ENCODE results near the gene USP48.
A peak's percentile ranks its signal among the peaks of the same experiment; 100 is the strongest.

USP48 gene

GRCh38 chr1:21644906-21645305, 138.0 kb downstream of the USP48 start:
- Mint-ChIP-seq H3K27ac (no peak overlapping the region), H3K4me1 (no peaks in the 10 kb centered on the region), H3K4me3 (no peak overlapping the region), H3K36me3 (peaks cover 3% of the 10 kb centered on the region), H3K9me3 (no peaks in the 10 kb centered on the region)
- DNase-seq (ENCODE audit: low spot score in 2 of 2), result no peak
- no peak for ATAC-seq

GRCh38 chr1:21644348-21644747, 138.6 kb downstream of the USP48 start:
- Mint-ChIP-seq H3K9me3 (no peaks in the 10 kb centered on the region), H3K36me3 (peaks cover 5% of the 10 kb centered on the region), H3K27ac (peak overlapping the region; percentile 11), H3K4me1 (no peaks in the 10 kb centered on the region), H3K4me3 (no peak overlapping the region)
- ATAC-seq (no peak), DNase-seq (ENCODE audit: low spot score in 2 of 2) (no peak)

GRCh38 chr1:21643624-21644023, 139.3 kb downstream of the USP48 start:
- DNase-seq (ENCODE audit: low spot score in 2 of 2), result no peak
- Mint-ChIP-seq H3K27ac (no peak overlapping the region), H3K36me3 (peaks cover 5% of the 10 kb centered on the region), H3K4me1 (no peaks in the 10 kb centered on the region), H3K9me3 (no peaks in the 10 kb centered on the region), H3K4me3 (no peak overlapping the region)
- ATAC-seq, result no peak

GRCh38 chr1:21641967-21642739, 140.8 kb downstream of the USP48 start:
- no peaks in the 10 kb centered on the region for H3K9me3 Mint-ChIP-seq

GRCh38 chr1:21641537-21641936, 141.4 kb downstream of the USP48 start:
- no peak overlapping the region for H3K27ac Mint-ChIP-seq
- ATAC-seq, result no peak
- no peaks in the 10 kb centered on the region for H3K9me3 Mint-ChIP-seq
- DNase-seq (ENCODE audit: low spot score in 2 of 2), result no peak
- H3K4me3 Mint-ChIP-seq, result no peak overlapping the region
- H3K36me3 Mint-ChIP-seq, result peaks cover 5% of the 10 kb centered on the region
- no peaks in the 10 kb centered on the region for H3K4me1 Mint-ChIP-seq

More at GRCh38 chr1:21641967-21642739, 140.8 kb downstream of the USP48 start:
- DNase-seq (ENCODE audit: low spot score in 2 of 2) (no peak), ATAC-seq (no peak)
- H3K27ac Mint-ChIP-seq, result no peak overlapping the region
- peaks cover 5% of the 10 kb centered on the region for H3K36me3 Mint-ChIP-seq
- H3K4me3 Mint-ChIP-seq, result no peak overlapping the region
- no peaks in the 10 kb centered on the region for H3K4me1 Mint-ChIP-seq

GRCh38 chr1:21641076-21641475, 141.9 kb downstream of the USP48 start:
- no peaks in the 10 kb centered on the region for H3K9me3 Mint-ChIP-seq
- DNase-seq (ENCODE audit: low spot score in 2 of 2) (no peak), ATAC-seq (no peak)
- peaks cover 5% of the 10 kb centered on the region for H3K36me3 Mint-ChIP-seq
- H3K27ac Mint-ChIP-seq, result no peak overlapping the region
- H3K4me1 Mint-ChIP-seq, result no peaks in the 10 kb centered on the region
- H3K4me3 Mint-ChIP-seq, result no peak overlapping the region

GRCh38 chr1:21640653-21641052, 142.3 kb downstream of the USP48 start:
- Mint-ChIP-seq H3K4me1 (no peaks in the 10 kb centered on the region), H3K9me3 (no peaks in the 10 kb centered on the region), H3K4me3 (no peak overlapping the region), H3K36me3 (peaks cover 5% of the 10 kb centered on the region), H3K27ac (no peak overlapping the region)
- DNase-seq (ENCODE audit: low spot score in 2 of 2) (no peak), ATAC-seq (no peak)

GRCh38 chr1:21639594-21640041, 143.3 kb downstream of the USP48 start:
- Mint-ChIP-seq H3K4me1 (no peaks in the 10 kb centered on the region), H3K9me3 (no peaks in the 10 kb centered on the region), H3K4me3 (no peak overlapping the region), H3K36me3 (peaks cover 5% of the 10 kb centered on the region), H3K27ac (no peak overlapping the region)
- DNase-seq (ENCODE audit: low spot score in 2 of 2), result no peak
- ATAC-seq, result no peak

- Mint-ChIP-seq H3K27ac (no peak overlapping the region), H3K4me1 (no peaks in the 10 kb centered on the region), H3K9me3 (no peaks in the 10 kb centered on the region), H3K36me3 (peaks cover 5% of the 10 kb centered on the region), H3K4me3 (no peak overlapping the region)
- DNase-seq (ENCODE audit: low spot score in 2 of 2) (no peak), ATAC-seq (peak; percentile 40)
These were observed 144.2 kb downstream of the USP48 start for GRCh38 chr1:21638531-21639341.

GRCh38 chr1:21637514-21637913, 145.4 kb downstream of the USP48 start:
- H3K27ac Mint-ChIP-seq, result no peak overlapping the region
- DNase-seq (ENCODE audit: low spot score in 2 of 2) (no peak), ATAC-seq (no peak)
- peaks cover 5% of the 10 kb centered on the region for H3K36me3 Mint-ChIP-seq
- no peaks in the 10 kb centered on the region for H3K4me1 Mint-ChIP-seq
- H3K4me3 Mint-ChIP-seq, result no peak overlapping the region
- no peaks in the 10 kb centered on the region for H3K9me3 Mint-ChIP-seq

GRCh38 chr1:21636029-21636428, 146.9 kb downstream of the USP48 start:
- Mint-ChIP-seq H3K27ac (no peak overlapping the region), H3K36me3 (peaks cover 5% of the 10 kb centered on the region), H3K4me1 (no peaks in the 10 kb centered on the region), H3K4me3 (no peak overlapping the region), H3K9me3 (no peaks in the 10 kb centered on the region)
- no peak for ATAC-seq
- DNase-seq (ENCODE audit: low spot score in 2 of 2), result no peak

GRCh38 chr1:21634806-21635535, 148.0 kb downstream of the USP48 start:
- Mint-ChIP-seq H3K9me3 (no peaks in the 10 kb centered on the region), H3K36me3 (peaks cover 2% of the 10 kb centered on the region), H3K4me3 (no peak overlapping the region), H3K27ac (no peak overlapping the region), H3K4me1 (no peaks in the 10 kb centered on the region)
- no peak for DNase-seq (ENCODE audit: low spot score in 2 of 2)
- no peak for ATAC-seq

- Mint-ChIP-seq H3K4me1 (no peaks in the 10 kb centered on the region), H3K4me3 (no peak overlapping the region), H3K27ac (no peak overlapping the region), H3K36me3 (no peaks in the 10 kb centered on the region), H3K9me3 (no peaks in the 10 kb centered on the region)
- DNase-seq (ENCODE audit: low spot score in 2 of 2) (no peak), ATAC-seq (no peak)
These were observed 148.8 kb downstream of the USP48 start for GRCh38 chr1:21633992-21634805.

GRCh38 chr1:21633141-21633755, 149.7 kb downstream of the USP48 start:
- no peak for DNase-seq (ENCODE audit: low spot score in 2 of 2)
- Mint-ChIP-seq H3K4me1 (no peaks in the 10 kb centered on the region), H3K9me3 (no peaks in the 10 kb centered on the region), H3K4me3 (no peak overlapping the region), H3K27ac (no peak overlapping the region), H3K36me3 (no peaks in the 10 kb centered on the region)
- no peak for ATAC-seq
